ENCODE data around the gene BCAR1.
"Not testable (repeated sequence)": the region's sequence is repeated elsewhere in the genome, so short reads cannot be mapped to it uniquely, and the experiment has no call there.

BCAR1 gene

DNA sequence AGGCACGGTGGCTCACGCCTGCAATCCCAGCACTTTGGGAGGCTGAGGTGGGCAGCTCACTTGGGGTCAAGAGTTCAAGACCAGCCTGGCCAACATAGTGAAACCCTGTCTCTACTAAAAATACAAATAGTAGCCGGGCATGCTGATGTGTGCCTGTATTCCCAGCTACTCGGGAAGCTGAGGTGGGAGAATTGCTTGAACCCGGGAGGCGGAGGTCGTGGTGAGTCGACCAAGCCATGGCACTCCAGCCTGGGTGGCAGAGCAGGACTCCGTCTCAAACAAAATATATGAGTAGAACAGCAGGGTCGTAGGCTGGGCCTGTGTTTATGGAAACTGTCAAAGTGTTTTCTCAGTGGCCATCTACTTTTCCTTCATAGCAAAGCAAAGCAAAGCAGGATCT, 40.1 kb downstream of the BCAR1 start:
- not testable (repeated sequence) for H3K27ac Mint-ChIP-seq, H3K9me3 Mint-ChIP-seq, H3K4me3 Mint-ChIP-seq, ATAC-seq, H3K36me3 Mint-ChIP-seq, H3K4me1 Mint-ChIP-seq
- peaks cover 54% of the 10 kb centered on the region for H3K27me3 Mint-ChIP-seq

DNA sequence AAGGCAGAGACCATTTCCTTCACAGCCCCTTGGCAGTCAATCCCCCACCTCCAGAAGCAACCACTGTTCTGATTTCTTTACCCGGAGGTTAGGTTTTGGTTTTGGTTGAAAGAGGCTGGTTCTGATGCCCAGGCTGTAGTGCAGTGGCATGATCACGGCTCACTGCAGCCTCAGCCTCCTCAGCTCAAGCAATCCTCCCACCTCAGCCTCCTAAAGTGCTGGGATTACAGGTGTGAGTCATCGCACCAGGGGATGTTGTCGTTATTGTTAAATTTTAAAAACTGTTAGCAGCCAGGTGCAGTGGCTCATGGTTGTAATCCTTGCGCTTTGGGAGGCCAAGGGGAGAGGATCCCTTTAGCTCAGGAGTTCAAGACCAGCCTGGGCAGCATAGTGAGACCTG, 41.5 kb downstream of the BCAR1 start:
- no peak overlapping the region for H3K4me3 Mint-ChIP-seq
- no peaks in the 10 kb centered on the region for H3K9me3 Mint-ChIP-seq
- H3K36me3 Mint-ChIP-seq, result no peaks in the 10 kb centered on the region
- H3K4me1 Mint-ChIP-seq, result peaks cover 8% of the 10 kb centered on the region
- H3K27me3 Mint-ChIP-seq, result peaks cover 54% of the 10 kb centered on the region
- ATAC-seq, result no peak
- no peak overlapping the region for H3K27ac Mint-ChIP-seq

DNA sequence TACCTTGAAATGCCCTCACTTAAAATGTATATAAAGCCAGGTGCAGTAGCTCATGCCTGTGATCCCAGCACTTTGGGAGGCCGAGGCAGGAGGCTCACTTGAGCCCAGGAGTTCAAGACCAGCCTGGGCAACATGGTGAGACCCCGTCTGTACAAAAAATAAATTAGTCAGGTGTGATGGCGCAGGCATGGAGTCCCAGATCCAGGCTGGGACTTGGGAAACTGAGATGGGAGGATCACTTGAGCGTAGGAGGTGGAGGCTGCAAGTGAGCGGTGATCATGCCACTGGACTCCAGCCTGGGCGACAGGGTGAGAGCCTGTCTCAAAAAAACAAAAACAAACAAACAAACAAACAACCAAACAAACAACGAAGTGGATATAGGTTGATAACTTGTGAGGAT, 41.9 kb downstream of the BCAR1 start:
- not testable (repeated sequence) for H3K4me1 Mint-ChIP-seq, H3K36me3 Mint-ChIP-seq, ATAC-seq, H3K9me3 Mint-ChIP-seq, H3K27ac Mint-ChIP-seq, H3K4me3 Mint-ChIP-seq
- H3K27me3 Mint-ChIP-seq, result peaks cover 54% of the 10 kb centered on the region

DNA sequence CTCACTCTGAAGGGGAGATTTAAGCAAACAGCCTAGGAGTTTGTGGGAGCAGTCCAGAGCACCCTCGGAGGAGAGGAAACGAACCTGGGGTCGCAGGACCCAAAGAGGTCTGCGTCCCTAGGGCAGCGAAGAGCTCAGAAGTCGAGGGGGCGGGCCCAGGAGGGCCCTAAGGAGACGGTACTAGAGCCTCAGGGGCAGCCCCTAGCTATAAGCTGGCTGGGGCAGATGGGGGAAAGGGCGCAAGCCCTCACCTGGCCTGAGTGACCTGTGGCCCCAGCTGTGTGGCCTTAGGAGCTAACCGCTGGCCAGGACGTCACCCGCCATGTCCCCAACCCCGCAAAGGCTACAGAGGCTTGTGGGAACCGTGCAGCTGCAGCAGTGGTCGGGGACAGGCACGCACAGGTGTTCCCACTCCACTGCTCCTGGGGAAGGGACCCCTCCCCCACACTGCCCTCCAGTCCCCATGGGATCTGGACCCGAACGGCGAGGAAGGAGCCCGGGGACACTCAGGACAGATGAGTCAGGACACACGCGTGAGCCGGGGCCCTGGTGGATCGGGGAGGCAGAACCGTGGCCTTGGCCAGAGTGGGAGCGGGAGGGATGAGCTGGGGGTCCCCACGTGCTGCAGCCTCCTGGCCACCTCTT, 42.4 kb downstream of the BCAR1 start:
- no peaks in the 10 kb centered on the region for H3K36me3 Mint-ChIP-seq
- no peak for ATAC-seq
- peaks cover 58% of the 10 kb centered on the region for H3K27me3 Mint-ChIP-seq
- no peak overlapping the region for H3K4me3 Mint-ChIP-seq
- H3K27ac Mint-ChIP-seq, result no peak overlapping the region
- no peaks in the 10 kb centered on the region for H3K9me3 Mint-ChIP-seq
- H3K4me1 Mint-ChIP-seq, result peaks cover 8% of the 10 kb centered on the region

DNA sequence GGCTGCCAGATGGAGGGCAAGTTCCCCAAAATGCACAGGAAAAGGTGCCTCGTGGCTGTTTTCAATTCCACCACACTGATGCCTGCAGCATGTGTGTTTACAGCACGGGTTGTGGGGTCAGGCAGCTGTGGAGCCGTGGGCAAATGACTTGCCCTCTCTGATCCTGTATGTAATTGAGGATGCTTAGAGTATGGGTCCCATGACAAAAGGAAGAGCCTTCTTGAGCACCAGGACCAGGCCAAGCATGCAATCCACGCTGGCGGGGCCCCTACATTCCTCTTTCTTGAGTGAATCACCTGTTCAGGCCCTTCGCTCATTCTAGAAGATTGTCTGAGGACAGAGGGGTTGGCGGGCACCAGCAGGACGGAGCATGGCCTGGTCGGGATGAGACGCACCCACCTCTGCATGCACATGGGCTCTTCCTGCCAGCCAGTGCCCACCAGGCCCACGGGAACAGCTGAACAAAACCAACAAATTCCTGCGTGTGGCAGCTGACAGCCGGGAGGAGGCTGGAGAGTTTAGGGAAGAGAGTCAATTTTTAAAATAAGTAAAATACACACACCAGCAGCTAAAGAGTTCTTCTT, 43.1 kb downstream of the BCAR1 start:
- H3K9me3 Mint-ChIP-seq, result no peaks in the 10 kb centered on the region
- H3K4me1 Mint-ChIP-seq, result peaks cover 8% of the 10 kb centered on the region
- peaks cover 63% of the 10 kb centered on the region for H3K27me3 Mint-ChIP-seq
- H3K4me3 Mint-ChIP-seq, result no peak overlapping the region
- H3K36me3 Mint-ChIP-seq, result no peaks in the 10 kb centered on the region
- ATAC-seq, result no peak
- H3K27ac Mint-ChIP-seq, result no peak overlapping the region

DNA sequence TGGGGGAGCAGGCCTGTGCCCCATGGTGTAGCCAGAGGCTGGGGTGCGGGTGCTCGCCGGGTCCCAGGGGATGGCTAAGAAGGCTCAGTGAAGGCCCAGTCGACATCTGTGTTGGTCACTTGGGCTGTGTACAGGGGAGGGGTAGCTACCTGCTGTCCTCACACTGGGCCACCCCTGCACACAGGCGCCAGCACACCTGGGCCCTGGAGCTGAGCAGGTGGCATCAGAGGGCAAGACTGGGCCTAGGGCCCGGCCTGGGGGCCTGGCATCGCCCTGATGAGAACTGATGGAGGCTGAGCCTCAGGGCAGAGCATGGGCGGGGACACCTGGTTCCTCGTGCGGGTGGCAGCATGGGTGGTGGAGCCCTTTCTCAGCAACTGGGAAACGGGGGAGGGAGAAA, 43.6 kb downstream of the BCAR1 start:
- H3K9me3 Mint-ChIP-seq, result no peaks in the 10 kb centered on the region
- no peaks in the 10 kb centered on the region for H3K36me3 Mint-ChIP-seq
- peaks cover 8% of the 10 kb centered on the region for H3K4me1 Mint-ChIP-seq
- ATAC-seq, result no peak
- H3K4me3 Mint-ChIP-seq, result no peak overlapping the region
- peaks cover 63% of the 10 kb centered on the region for H3K27me3 Mint-ChIP-seq
- H3K27ac Mint-ChIP-seq, result no peak overlapping the region

DNA sequence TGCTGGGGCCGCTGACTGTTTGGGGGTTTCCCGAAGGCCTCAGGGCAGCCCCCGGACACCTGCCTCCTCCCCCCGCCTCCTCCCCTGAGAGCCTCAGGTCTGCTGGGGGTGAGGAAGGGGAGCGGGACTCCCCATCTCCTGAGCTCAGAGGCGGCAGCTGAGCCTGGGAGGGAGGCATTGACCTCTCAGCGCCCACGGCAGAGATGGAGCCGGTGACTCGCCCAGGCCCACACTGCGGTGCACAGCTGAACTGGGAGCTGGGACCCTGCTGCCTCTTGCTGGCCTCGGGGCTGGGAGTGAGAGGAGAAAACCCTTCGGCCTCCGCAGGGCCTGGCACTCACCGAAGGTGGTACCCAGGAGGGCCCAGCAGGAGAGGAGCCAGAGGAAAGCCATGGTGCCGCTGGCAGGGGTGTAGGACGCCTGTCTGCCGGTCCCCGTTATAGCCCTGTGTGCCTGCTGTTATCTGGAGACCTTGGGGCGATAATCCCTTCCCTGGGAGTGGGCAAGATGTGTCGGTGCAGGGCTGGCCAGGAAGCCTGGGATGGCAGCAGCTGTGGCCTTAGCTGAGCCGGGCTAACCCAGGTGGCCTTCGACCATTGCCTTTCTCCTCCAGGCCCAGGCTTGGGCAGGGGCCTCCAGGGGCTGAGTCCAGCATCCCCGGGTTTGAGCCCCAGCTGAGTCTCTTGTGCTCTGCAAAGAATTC, 44.5 kb downstream of the BCAR1 start, which contains the start of gene CTRB2:
Gene CTRB2 (minus strand): TSS at position 413 of the 703 bp plus-strand sequence. CDS start 20 bp downstream, at position 393.
- peak; percentile 55 for ATAC-seq
- Mint-ChIP-seq H3K27ac (no peak within 1 kb of the TSS), H3K36me3 (no peaks in the 10 kb centered on the region), H3K4me3 (no peak within 1 kb of the TSS), H3K9me3 (no peaks in the 10 kb centered on the region), H3K27me3 (peaks cover 56% of the 10 kb centered on the region), H3K4me1 (peaks cover 8% of the 10 kb centered on the region)

DNA sequence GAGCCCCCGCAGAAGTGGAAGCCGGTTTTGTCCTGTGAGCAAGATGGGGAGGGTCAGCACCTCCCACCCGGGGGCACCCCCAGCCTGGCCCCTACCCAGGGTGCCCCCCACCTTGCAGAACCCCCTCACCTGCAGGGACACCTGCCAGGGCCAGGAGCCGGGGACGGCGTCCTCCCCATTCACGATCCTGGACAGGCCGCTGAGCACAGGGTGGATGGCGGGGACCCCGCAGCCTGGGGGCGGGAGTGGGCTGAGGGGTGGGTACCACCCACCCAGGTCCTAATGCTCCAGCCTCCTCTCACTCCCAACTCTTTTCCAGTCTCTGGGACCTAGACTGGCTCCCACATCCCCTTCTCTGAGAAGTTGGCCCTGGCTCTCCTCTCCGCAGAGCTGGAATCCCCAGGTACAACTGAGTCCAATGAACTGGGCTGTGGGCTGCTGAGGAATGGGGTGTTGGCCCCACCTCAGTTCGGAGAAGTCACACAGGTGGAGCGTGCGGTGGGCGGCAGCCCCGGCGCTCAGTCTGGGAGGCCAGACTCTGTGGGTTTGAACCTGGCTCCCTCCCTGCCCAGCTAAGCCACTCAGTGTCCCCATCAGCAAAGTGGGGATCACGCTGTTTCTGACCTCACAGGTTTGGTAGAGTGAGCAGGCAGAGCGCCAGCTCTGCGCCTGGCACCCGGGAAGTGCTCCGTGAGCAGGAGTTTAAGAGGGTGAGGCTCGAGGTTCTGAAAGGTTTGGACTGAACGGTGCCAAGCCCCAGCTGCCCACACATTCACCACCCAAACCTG, 45.3 kb downstream of the BCAR1 start:
- H3K36me3 Mint-ChIP-seq, H3K4me3 Mint-ChIP-seq, H3K27ac Mint-ChIP-seq, H3K9me3 Mint-ChIP-seq: not testable (repeated sequence)
- H3K27me3 Mint-ChIP-seq, result peaks cover 59% of the 10 kb centered on the region
- peaks cover 13% of the 10 kb centered on the region for H3K4me1 Mint-ChIP-seq
- ATAC-seq, result peak; percentile 51

DNA sequence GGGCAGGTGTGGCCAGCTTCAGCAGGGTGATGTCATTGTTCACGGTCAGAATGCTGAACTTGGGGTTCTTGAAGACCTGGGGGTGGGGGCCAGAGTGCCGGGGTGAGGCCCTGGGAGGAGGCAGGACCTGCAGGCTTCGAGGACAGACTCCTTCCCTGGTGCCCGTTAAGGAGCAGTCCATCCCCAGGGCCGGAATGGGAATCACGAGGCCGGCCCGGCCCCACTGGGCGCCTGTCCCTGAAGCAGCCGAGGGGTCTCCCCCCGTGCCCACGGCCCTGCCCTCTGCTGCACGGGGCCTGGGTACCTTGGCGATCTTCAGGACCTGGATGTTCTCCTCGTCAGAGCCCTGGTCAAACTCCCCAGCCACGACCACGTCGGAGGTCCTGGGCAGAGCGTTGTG, 46.0 kb downstream of the BCAR1 start:
- not testable (repeated sequence) for H3K27ac Mint-ChIP-seq, H3K36me3 Mint-ChIP-seq, H3K4me3 Mint-ChIP-seq, ATAC-seq, H3K9me3 Mint-ChIP-seq
- Mint-ChIP-seq H3K27me3 (peaks cover 66% of the 10 kb centered on the region), H3K4me1 (peaks cover 20% of the 10 kb centered on the region)

DNA sequence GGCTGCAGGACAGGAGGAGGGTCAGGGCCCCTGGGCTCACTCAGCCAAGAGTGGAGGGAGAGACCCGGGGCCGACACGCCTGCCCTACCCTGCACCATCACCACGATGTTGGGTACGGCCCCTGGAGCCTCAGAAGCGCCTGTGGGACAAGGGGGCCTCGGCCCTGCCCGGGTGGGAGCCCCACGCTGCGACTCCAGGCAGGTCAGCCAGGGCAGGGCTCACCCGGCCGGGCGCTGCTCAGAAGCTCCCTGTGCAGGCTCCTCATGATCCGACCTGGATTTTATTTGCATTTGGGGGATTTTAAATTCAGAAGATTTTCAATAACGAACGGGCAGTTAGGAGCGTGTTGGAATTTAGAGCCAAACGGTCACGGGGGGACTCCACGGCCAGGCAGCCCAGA, 46.5 kb downstream of the BCAR1 start:
- H3K36me3 Mint-ChIP-seq, H3K27ac Mint-ChIP-seq, ATAC-seq, H3K4me3 Mint-ChIP-seq, H3K9me3 Mint-ChIP-seq: not testable (repeated sequence)
- Mint-ChIP-seq H3K27me3 (peaks cover 72% of the 10 kb centered on the region), H3K4me1 (peaks cover 24% of the 10 kb centered on the region)

DNA sequence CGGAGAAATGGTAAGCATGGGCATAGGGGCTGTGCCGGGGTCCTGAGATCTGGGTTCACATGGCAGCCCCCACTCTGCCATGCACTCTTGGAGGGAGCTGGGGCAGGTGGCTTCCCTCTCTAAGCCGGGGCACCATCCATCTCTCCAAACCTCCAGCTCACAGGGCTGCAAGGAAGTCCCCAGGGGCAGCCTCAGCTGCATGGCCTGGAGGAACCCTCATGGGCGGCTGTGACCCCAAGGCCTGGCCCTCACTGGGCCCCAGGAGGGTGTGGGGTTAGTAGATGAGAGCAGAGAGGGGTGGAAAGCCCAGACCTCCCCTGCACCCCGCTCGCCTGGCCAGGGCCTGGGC, 47.0 kb downstream of the BCAR1 start:
- Mint-ChIP-seq H3K27me3 (peaks cover 70% of the 10 kb centered on the region), H3K9me3 (no peaks in the 10 kb centered on the region), H3K36me3 (no peaks in the 10 kb centered on the region), H3K27ac (no peak overlapping the region), H3K4me1 (peaks cover 26% of the 10 kb centered on the region), H3K4me3 (no peak overlapping the region)
- ATAC-seq, result no peak

DNA sequence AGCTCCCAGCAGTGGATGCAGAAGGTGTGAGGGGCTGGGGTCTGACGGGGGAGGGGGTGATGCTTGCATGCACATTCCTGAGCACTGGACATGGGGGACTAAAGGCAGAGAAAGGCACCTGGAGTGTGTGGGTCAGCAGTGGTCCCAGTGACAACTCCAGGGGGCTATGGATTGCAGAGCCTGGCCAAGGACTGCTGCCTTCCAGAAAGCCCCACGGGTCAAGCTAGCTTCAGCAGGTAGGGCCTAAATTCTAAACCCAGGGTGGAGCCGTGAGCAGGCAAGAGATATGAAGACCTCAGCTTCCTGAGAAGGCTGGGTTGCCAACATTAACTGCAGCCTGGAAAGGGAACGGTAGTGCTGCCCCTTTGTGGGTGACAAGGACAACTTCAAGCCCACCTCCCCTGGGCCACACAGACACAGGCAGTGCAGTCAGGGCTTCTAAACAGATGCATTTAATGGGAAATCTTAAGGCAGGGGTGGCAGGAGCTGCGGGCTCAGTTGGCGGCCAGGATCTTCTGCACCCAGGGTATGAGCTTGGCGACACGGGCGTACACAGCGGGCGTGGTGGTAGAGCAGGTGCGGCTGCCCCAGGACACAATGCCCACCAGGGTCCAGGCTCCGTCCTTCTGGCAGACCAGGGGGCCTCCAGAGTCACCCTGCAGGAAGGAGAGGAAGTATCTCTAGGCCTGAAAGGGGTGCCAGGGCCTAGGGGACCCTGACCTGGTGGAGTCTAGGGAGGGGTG, 47.6 kb downstream of the BCAR1 start:
- H3K36me3 Mint-ChIP-seq, result no peaks in the 10 kb centered on the region
- H3K9me3 Mint-ChIP-seq, result no peaks in the 10 kb centered on the region
- no peak overlapping the region for H3K4me3 Mint-ChIP-seq
- no peak for ATAC-seq
- peaks cover 65% of the 10 kb centered on the region for H3K27me3 Mint-ChIP-seq
- H3K4me1 Mint-ChIP-seq, result peaks cover 26% of the 10 kb centered on the region
- no peak overlapping the region for H3K27ac Mint-ChIP-seq

DNA sequence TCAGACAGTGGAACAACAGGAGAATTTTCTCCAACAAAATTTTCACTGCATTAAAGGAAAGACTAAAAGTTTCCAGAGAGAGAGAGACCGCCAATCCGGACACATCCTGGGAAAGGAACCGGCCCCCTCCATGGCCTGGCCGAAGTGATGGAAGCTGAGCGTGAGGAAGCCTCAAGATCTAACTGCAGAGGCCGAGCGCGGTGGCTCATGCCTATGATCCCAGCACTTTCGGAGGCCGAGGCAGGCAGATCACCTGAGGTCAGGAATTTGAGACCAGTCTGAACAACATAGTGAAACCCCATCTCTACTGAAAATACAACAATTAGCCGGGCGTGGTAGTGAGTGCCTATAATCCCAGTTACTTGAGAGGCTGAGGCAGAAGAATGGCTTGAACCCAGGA, 48.3 kb downstream of the BCAR1 start:
- no peak for ATAC-seq
- H3K4me3 Mint-ChIP-seq, result no peak overlapping the region

DNA sequence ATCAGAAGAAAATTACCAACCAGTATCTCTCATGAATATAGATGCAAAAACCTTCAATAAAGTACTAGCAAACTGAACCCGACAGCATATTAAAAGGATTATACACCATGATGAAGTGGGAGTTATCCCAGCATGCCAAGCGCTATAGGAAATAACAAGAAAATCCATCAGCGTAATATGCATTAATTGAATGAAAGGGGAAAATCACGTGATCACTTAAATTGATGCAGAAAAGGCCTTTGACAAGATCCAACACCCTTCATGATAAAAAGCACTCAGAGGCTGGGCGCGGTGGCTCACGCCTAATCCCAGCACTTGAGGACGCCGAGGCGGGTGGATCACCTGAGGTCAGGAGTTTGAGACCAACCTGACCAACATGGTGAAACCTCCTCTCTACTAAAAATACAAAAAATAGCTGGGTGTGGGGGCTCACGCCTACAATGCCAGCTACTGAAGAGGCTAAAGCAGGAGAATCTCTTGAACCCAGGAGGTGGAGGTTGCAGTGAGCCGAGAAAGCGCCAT, 49.3 kb downstream of the BCAR1 start:
- peaks cover 63% of the 10 kb centered on the region for H3K27me3 Mint-ChIP-seq
- no peaks in the 10 kb centered on the region for H3K9me3 Mint-ChIP-seq
- H3K27ac Mint-ChIP-seq, result no peak overlapping the region

More for the DNA sequence above, 48.3 kb downstream of the BCAR1 start:
- Mint-ChIP-seq H3K36me3 (no peaks in the 10 kb centered on the region), H3K27ac (no peak overlapping the region), H3K4me1 (peaks cover 26% of the 10 kb centered on the region), H3K9me3 (no peaks in the 10 kb centered on the region), H3K27me3 (peaks cover 63% of the 10 kb centered on the region)

More for the DNA sequence above, 49.3 kb downstream of the BCAR1 start:
- Mint-ChIP-seq H3K4me3 (no peak overlapping the region), H3K4me1 (peaks cover 26% of the 10 kb centered on the region), H3K36me3 (no peaks in the 10 kb centered on the region)
- no peak for ATAC-seq
